ENCODE results near the gene SPNS2.

- no peak for TF ChIP-seq EZH2 (IDR thresholded peaks at IDR 0.05; ENCODE audit: insufficient read depth, poor library complexity, severe bottlenecking)
- no peak for TF ChIP-seq EZH2phosphoT487 (IDR thresholded peaks at IDR 0.05; ENCODE audit: insufficient read depth, low read depth)
Measured at GRCh38 chr17:4508207-4508606, 9.5 kb downstream of the SPNS2 start.

Measured in GM23248 (cell line).